HL-60 (cell line): ENCODE results near the gene TANK.

ENCODE experiments used
- GABPA ChIP-seq: IDR thresholded peaks from 2 replicates; pipeline ENCODE4 v1.6.1; 2012; ENCODE audit warnings: low read depth
- POLR2AphosphoS5 ChIP-seq: IDR thresholded peaks from 2 replicates; pipeline ENCODE4 v1.6.1; 2012; ENCODE audit warnings: low read depth
- SPI1 ChIP-seq: IDR thresholded peaks from 2 replicates; pipeline ENCODE4 v1.6.1; 2012; ENCODE audit warnings: low read depth, mild to moderate bottlenecking, borderline replicate concordance
- TF ChIP-seq, protein P1 (sequence below): IDR thresholded peaks from one replicate; pipeline ENCODE4 v1.5.1; 2011; ENCODE audit warnings: low read length, control low read depth, inconsistent platforms; ENCODE audit not compliant: insufficient read depth
- TF ChIP-seq, protein P2 (sequence below): IDR thresholded peaks from 2 replicates; pipeline ENCODE4 v1.6.1; 2012; ENCODE audit warnings: low read depth; ENCODE audit not compliant: insufficient replicate concordance

DNA sequence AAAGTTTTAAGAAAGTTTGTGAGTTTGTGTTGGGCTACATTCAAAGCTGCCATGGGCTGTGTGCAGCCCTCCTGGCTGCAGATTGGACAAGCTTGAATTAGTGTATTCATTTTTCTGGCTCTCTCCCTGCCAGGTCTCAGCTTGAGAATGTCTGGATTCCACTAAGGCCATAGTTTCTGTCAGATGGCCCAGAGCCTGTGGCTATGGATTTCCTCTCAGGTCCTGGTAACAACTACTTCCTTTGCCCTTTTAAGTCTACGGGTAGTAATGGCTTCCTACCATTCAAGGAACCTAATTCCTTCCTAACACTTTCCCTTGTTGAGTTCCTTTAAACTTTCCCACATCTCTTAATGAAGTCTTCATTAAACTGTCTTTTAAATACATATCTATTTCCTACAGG, 123.7 kb downstream of the TANK start:
- TF ChIP-seq POLR2AphosphoS5 (no peak), GABPA (no peak), SPI1 (no peak)
- TF ChIP-seq, protein P1, sequence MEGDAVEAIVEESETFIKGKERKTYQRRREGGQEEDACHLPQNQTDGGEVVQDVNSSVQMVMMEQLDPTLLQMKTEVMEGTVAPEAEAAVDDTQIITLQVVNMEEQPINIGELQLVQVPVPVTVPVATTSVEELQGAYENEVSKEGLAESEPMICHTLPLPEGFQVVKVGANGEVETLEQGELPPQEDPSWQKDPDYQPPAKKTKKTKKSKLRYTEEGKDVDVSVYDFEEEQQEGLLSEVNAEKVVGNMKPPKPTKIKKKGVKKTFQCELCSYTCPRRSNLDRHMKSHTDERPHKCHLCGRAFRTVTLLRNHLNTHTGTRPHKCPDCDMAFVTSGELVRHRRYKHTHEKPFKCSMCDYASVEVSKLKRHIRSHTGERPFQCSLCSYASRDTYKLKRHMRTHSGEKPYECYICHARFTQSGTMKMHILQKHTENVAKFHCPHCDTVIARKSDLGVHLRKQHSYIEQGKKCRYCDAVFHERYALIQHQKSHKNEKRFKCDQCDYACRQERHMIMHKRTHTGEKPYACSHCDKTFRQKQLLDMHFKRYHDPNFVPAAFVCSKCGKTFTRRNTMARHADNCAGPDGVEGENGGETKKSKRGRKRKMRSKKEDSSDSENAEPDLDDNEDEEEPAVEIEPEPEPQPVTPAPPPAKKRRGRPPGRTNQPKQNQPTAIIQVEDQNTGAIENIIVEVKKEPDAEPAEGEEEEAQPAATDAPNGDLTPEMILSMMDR, result no peak
- TF ChIP-seq, protein P2, sequence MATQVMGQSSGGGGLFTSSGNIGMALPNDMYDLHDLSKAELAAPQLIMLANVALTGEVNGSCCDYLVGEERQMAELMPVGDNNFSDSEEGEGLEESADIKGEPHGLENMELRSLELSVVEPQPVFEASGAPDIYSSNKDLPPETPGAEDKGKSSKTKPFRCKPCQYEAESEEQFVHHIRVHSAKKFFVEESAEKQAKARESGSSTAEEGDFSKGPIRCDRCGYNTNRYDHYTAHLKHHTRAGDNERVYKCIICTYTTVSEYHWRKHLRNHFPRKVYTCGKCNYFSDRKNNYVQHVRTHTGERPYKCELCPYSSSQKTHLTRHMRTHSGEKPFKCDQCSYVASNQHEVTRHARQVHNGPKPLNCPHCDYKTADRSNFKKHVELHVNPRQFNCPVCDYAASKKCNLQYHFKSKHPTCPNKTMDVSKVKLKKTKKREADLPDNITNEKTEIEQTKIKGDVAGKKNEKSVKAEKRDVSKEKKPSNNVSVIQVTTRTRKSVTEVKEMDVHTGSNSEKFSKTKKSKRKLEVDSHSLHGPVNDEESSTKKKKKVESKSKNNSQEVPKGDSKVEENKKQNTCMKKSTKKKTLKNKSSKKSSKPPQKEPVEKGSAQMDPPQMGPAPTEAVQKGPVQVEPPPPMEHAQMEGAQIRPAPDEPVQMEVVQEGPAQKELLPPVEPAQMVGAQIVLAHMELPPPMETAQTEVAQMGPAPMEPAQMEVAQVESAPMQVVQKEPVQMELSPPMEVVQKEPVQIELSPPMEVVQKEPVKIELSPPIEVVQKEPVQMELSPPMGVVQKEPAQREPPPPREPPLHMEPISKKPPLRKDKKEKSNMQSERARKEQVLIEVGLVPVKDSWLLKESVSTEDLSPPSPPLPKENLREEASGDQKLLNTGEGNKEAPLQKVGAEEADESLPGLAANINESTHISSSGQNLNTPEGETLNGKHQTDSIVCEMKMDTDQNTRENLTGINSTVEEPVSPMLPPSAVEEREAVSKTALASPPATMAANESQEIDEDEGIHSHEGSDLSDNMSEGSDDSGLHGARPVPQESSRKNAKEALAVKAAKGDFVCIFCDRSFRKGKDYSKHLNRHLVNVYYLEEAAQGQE, result no peak
